Lower leg skin (tissue), 3 donors: ENCODE results near the gene SMARCC2.

ENCODE experiments used
- POLR2A ChIP-seq, 2 donors: fragments of 450-650 bp; IDR thresholded peaks; one replicate each; pipeline ENCODE4 v1.6.1; 2016 to 2017; ENCODE audit warnings: antibody characterized with exemption in 2 of 2, mild to moderate bottlenecking in 1 of 2, moderate library complexity in 1 of 2
- TF ChIP-seq, protein P1 (sequence below), 3 donors: fragments of 450-650 bp; IDR thresholded peaks; one replicate each; pipeline ENCODE4 v1.5.1; 2016; ENCODE audit warnings: antibody characterized with exemption in 3 of 3, mild to moderate bottlenecking in 3 of 3, moderate library complexity in 2 of 3

DNA sequence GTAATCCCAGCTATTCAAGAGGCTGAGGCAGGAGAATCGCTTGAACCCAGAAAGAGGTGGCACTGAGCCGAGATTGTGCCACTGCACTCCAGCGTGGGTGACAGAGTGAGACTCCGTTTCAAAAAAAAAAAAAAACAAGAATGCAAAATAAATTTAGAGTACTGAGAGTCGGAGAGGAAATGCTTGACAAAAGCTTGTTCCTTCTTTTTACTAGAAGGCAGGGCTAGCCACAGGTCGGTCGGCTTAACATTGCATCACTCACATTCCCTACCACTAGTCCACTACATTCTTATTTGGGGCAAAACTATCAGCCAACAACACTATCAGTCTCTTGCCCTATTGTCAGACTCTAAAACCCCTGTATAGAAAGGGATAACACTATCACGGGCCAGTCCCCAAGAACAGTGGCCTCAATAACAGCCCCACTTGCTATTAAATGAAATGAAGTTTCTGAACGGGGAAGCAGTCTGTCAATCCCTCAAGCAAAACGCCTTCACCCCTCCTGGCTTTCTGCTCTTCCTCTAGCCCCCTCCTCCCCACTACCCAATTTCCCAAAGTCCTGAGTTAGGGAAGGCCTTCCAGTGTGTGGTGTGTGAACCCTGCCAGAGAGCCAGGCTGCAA, 31.4 kb upstream of the SMARCC2 start:
- TF ChIP-seq, protein P1, sequence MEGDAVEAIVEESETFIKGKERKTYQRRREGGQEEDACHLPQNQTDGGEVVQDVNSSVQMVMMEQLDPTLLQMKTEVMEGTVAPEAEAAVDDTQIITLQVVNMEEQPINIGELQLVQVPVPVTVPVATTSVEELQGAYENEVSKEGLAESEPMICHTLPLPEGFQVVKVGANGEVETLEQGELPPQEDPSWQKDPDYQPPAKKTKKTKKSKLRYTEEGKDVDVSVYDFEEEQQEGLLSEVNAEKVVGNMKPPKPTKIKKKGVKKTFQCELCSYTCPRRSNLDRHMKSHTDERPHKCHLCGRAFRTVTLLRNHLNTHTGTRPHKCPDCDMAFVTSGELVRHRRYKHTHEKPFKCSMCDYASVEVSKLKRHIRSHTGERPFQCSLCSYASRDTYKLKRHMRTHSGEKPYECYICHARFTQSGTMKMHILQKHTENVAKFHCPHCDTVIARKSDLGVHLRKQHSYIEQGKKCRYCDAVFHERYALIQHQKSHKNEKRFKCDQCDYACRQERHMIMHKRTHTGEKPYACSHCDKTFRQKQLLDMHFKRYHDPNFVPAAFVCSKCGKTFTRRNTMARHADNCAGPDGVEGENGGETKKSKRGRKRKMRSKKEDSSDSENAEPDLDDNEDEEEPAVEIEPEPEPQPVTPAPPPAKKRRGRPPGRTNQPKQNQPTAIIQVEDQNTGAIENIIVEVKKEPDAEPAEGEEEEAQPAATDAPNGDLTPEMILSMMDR (IDR thresholded peaks at IDR 0.05) = no peak
- TF ChIP-seq POLR2A (IDR thresholded peaks at IDR 0.05) = no peak
